HG03135 (cell line): Measurements from ENCODE around the gene FREM3.
"Not testable (repeated sequence)": the region's sequence is repeated elsewhere in the genome, so short reads cannot be mapped to it uniquely, and the experiment has no call there.

Experiments used
- ATAC-seq: cut with Tn5 transposase; IDR thresholded peaks from one replicate; pipeline ENCODE4 v1.9.1; 2021; ENCODE audit warnings: mild to moderate bottlenecking, moderate library complexity; ENCODE audit not compliant: unreplicated experiment

Gene FREM3

GRCh38 chr4:143700416-143701352, at the start of gene FREM3:
FREM3 (minus strand) TSS chr4:143700675; CDS start chr4:143700675, 0 bp downstream.
- no peak for ATAC-seq

- ATAC-seq: no peak
Observed at GRCh38 chr4:143745874-143746273, 45.4 kb upstream of the FREM3 start.

DNA sequence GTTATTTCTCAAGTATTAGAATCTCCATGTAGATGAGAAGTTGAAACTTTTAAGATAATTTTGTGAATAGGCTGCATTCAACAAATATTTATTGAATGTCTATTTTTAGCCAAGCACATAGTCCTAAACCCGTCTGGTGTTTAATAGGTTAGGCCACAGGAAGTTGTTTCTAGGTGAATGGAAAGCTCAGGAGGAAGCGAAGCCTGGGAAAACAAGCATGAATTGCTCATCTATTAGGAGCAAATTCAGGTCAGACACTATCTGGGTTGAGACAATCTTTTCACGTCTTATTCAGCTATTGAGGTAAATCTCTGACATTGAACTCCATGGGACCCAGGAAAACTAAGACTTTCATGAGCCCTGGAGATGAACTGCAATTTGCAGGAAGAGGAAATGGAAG, 43.1 kb upstream of the FREM3 start:
- ATAC-seq: no peak

- no peak for ATAC-seq
Observed at GRCh38 chr4:143742834-143743233, 42.4 kb upstream of the FREM3 start.

DNA sequence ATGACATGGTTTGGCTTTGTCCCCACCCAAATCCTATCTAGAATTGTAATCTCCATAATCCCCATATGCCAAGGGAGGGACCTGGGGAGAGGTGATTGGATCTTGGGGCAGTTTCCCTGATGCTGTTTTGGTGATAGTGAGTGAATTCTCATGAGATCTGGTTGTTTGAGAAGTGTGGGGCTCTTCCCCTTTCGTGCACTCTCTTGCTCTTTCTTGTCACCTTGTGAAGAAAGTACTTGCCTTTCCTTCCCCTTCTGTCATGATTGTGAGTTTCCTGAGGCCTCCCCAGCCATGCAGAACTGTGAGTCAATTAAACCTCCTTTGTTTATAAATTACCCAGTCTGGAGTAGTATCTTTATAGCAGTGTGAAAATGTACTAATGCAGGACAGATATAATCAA, 36.4 kb upstream of the FREM3 start:
- no peak for ATAC-seq

DNA sequence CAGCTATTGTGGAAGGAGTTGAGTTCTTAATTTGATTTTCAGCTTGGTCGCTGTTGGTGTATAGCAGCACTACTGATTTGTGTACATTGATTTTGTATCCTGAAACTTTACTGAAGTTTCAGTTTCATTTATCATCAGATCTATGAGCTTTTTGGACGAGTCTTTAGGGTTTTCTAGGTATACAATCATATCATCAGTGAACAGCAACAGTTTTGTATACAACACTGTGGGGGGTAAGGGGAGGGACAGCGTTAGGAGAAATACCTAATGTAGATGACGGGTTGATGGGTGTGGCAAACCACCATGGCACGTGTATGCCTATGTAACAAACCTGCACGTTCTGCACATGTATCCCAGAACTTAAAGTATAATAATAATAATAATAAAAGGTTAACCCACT, 35.6 kb upstream of the FREM3 start:
- ATAC-seq: not testable (repeated sequence)

DNA sequence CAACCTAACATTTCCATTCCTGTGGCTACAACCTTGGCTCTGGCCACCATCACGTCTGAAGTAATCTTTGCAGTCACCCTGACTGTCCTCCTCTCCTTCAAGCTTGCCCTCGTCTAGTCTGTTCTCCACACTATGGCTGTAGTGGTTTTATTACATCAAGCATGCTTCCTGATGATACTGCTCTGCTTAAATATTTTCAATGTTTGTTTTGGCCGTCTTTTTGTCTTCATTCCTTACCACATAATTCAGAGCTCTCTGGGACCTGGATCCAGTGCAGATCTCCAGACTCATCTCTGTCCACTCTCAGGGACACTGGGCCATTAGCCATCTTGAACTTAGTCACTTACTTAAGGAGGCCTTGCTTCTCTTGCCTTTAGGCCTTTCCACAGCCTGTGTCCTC, 27.7 kb upstream of the FREM3 start:
- ATAC-seq: no peak

DNA sequence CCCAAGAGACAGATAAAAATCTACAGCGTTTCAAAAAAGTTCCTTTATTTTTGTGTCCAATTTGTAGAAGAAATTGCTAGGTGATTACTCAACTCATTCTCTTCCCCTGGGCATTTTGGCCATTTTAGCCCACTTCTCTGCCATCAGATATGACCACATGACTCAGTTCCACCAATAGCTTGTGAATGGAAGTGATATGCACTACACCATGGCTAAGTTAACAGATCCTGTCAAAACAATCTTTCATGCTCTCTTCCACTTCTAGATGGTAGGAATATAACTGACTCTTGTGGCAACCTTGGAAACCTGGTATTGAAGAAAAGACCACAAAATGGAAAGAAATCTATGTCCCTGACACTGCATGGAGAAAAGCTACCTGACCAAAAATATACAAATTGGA, 26.2 kb upstream of the FREM3 start:
- ATAC-seq: no peak

GRCh38 chr4:143721317-143721716, 20.8 kb upstream of the FREM3 start:
- ATAC-seq: no peak

- not testable (repeated sequence) for ATAC-seq
Observed at GRCh38 chr4:143718748-143719147, 18.3 kb upstream of the FREM3 start.

DNA sequence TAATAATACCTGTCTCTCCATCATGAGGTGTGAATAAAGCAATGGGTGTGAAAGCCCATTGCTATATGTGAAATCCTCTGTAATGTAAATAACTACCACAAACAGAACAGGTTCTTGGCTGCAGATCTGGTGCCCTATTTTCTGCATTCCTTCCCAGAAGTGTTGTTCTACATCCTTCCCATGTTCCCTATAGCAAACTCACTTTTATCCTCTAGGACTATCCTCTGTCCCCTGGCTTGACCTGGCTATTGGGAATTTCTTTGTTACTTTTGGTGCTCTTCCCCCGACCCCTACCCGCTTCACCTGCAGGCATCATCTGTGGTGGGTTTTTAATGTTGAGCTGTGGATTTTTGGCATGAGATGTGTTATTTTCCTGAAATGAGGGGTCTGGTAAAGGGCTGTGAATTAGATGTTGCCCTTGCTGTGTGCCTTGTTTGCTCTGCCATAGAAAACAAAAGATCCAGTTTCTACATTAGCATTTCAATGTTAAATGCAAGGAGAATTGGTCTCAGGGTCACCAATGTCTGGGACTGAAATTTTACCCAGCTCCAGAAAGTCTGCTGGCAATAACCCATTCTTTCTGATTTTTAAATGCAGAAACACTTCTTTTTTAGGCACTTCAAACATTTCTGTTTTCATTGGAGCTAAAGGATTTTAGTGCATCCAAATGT, 13.6 kb upstream of the FREM3 start:
- no peak for ATAC-seq

DNA sequence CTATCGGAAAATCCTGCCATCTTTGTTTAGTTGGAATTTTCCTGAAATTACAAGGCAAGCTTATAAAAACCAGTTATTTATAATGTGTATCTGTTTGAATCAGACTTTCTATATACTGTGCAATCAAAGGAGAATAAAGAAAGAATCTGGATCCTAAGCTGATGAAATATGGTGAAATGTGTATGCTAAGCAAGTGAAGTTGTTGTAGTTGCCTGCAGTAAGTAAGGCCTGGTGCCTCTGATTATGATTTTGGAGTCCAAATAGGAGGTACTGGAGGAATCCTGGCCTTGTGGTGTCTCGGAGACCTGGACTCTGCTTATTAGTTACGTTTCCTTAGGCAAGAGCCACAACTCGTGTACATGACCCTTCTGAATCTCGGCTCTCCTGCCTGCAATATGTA, 13.1 kb upstream of the FREM3 start:
- ATAC-seq: no peak

DNA sequence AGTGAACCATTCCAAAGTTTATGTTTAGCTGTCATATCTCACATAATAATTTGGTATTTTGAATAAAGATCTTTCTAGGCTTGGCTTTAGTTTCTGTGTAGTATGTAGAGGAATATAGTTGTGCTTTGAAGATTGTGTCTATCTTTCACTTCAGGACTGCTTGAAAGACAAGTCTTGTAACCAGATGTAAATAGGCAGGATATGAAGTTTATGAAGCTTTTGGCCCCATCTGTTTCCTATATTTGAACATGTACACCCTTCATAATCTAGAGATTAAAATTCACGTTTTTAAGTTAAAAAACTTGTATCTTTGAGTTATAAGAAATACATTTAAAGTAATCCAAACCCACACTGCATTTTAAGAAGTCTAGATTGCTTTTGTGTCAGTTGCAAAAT, 11.7 kb upstream of the FREM3 start:
- no peak for ATAC-seq

DNA sequence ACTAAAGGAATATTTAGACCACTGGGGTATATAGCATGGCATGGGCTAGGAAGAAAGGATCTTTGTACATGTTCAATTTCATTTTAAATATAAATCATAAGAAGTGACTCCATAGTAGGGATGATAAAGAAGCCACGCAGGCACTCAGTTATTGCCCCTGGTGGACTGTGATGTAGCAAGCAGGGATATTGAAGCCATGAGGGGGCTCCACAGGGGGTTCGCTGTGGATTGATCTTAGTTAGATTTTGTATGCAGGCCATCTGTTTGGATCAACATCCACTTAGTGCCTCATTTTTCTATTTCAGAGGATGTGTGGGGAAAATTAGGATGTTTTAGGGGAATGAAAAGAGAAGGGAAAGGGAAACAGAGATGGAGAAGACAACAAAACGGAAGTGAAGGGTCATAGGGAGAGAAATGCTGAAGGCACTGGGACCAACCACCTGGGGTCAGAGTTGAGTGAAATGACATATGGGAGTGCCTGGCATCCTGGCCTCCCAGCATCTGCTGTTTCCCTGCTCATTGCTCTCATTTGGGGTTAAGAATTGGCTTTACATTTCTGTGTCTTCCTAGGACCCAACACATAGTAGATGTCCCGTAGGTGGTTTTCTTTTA, 11.2 kb upstream of the FREM3 start:
- ATAC-seq: no peak

- no peak for ATAC-seq
Observed at GRCh38 chr4:143701365-143701764, 890 bp upstream of the FREM3 start.

- ATAC-seq: no peak
Observed at GRCh38 chr4:143700046-143700415, 444 bp downstream of the FREM3 start.

GRCh38 chr4:143699331-143700045, 987 bp downstream of the FREM3 start:
- no peak for ATAC-seq

GRCh38 chr4:143693856-143694255, 6.6 kb downstream of the FREM3 start:
- no peak for ATAC-seq

DNA sequence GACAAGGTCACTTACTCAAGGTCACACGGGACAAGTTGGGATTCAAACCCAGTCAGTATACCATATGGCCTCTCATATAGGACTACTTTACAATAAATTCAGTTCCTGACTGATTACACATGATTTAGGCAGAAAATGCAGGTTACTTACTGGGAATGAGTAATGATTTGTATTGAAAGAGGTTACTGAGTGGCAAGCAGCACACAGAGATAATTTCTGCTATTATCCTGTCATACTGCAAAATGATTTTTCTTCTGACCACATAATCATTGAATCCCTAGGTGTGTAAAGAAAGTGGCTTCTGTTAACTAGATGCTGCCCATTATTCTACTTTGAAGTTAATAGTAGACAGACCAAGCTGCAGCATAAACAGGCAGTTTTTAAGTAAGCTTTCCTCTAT, 8.2 kb downstream of the FREM3 start:
- no peak for ATAC-seq

- no peak for ATAC-seq
Observed at GRCh38 chr4:143679434-143679833, 21.0 kb downstream of the FREM3 start.

- not testable (repeated sequence) for ATAC-seq
Observed at GRCh38 chr4:143673629-143674028, 26.8 kb downstream of the FREM3 start.
